ENCODE results near the gene SUPV3L1.

Gene SUPV3L1

DNA sequence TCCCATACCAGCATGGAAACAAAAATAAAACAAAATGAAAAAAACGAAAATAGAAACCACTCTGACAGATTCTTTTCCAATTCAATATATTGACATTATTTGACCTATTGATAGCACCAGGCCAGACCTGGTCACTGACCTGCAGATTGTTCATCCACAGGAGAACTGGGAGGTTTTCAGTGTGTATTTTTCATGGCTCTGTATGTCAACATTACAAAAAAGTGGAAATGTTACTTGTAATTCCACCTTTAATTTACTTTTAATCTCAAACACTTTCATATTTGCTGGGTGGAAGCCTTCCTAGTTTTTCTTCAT, 43.0 kb downstream of the SUPV3L1 start:
- Histone ChIP-seq H3K4me1 (ENCODE audit: insufficient read depth, insufficient read length) (peaks cover 5% of the 10 kb centered on the region), H3K9me3 (ENCODE audit: insufficient read depth, low read length) (no peaks in the 10 kb centered on the region), H3K36me3 (ENCODE audit: insufficient read depth, insufficient read length, low read length) (no peaks in the 10 kb centered on the region), H3K27me3 (ENCODE audit: insufficient read depth, insufficient read length) (no peaks in the 10 kb centered on the region), H3K4me3 (ENCODE audit: insufficient read length, low read depth) (no peak overlapping the region), H3K9ac (ENCODE audit: insufficient read length, low read depth) (no peak overlapping the region)
- no peak for TF ChIP-seq ZNF274 (IDR thresholded peaks at IDR 0.05; ENCODE audit: low read depth, low read length)
- TF ChIP-seq SUZ12 (IDR thresholded peaks at IDR 0.05; ENCODE audit: extremely low read depth, insufficient read depth, insufficient read length): no peak
- TF ChIP-seq YY1 (IDR thresholded peaks at IDR 0.05; ENCODE audit: insufficient read depth, insufficient read length): no peak
- DNase-seq (ENCODE audit: low read depth, low spot score): no peak

DNA sequence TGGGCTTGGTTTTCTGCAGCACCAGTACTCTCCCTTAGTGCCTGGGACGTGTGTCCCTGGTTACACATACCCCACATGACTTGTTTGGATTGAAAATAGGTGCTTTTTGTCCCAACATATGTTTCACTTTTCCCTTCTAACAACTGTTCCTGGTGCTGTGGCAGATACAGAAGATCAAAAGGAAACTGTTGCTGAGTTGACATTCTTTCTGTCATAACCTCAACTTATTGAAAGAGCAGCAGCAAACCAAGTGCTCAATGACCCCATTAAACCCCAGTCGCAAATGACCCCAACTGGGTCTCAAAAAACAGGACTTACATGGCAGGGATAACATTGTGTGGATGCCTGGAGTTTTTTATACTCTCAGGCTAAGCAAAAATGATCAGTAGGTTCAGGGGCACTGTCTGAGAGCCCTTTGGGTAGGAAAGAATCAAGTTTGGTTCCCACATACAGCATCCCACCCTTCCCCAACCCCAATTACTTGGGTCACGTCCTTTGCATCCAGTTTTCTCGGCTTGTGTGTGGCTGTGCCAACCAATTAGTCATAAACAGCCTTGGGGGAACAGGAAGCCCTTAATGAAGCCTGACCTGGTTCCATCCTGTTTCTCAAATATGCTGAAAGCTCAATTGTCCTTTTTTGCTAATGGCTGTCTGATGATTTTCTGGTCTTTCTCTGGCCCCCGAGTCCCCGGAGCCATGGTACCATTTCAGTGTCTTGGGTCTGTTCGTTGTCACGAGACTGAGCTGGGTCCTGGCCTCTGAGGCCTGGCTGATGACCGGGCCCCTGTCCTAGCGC, 45.0 kb downstream of the SUPV3L1 start:
- DNase-seq (ENCODE audit: low read depth, low spot score): no peak
- Histone ChIP-seq H3K27me3 (ENCODE audit: insufficient read depth, insufficient read length) (no peaks in the 10 kb centered on the region), H3K9ac (ENCODE audit: insufficient read length, low read depth) (no peak overlapping the region)

DNA sequence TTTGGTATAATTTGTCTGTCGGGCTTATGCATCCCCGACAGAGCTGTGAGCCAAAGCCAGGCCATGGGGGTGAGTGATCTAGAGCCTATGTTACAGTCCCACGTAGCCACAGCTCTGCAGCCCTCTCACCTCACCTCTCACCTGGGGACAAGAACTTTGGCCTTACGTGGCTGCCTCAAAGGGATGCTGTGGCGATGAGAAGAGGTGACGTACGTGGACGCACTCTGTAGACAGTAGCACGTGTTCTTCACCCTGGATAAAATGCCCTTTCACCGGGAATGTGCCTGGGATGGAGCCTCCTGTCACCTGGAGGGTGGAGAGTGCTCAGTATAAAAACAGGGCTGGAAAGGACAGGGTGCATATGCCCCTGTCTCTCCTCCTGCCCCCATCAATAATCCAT, 45.6 kb downstream of the SUPV3L1 start:
- Histone ChIP-seq H3K27me3 (ENCODE audit: insufficient read depth, insufficient read length) (no peaks in the 10 kb centered on the region), H3K9ac (ENCODE audit: insufficient read length, low read depth) (no peak overlapping the region)

More for the DNA sequence above, 45.0 kb downstream of the SUPV3L1 start:
- Histone ChIP-seq H3K4me3 (ENCODE audit: insufficient read length, low read depth) (no peak overlapping the region), H3K9me3 (ENCODE audit: insufficient read depth, low read length) (no peaks in the 10 kb centered on the region), H3K4me1 (ENCODE audit: insufficient read depth, insufficient read length) (peaks cover 5% of the 10 kb centered on the region), H3K36me3 (ENCODE audit: insufficient read depth, insufficient read length, low read length) (no peaks in the 10 kb centered on the region)
- TF ChIP-seq YY1 (IDR thresholded peaks at IDR 0.05; ENCODE audit: insufficient read depth, insufficient read length) (no peak), SUZ12 (IDR thresholded peaks at IDR 0.05; ENCODE audit: extremely low read depth, insufficient read depth, insufficient read length) (no peak), ZNF274 (IDR thresholded peaks at IDR 0.05; ENCODE audit: low read depth, low read length) (no peak)

DNA sequence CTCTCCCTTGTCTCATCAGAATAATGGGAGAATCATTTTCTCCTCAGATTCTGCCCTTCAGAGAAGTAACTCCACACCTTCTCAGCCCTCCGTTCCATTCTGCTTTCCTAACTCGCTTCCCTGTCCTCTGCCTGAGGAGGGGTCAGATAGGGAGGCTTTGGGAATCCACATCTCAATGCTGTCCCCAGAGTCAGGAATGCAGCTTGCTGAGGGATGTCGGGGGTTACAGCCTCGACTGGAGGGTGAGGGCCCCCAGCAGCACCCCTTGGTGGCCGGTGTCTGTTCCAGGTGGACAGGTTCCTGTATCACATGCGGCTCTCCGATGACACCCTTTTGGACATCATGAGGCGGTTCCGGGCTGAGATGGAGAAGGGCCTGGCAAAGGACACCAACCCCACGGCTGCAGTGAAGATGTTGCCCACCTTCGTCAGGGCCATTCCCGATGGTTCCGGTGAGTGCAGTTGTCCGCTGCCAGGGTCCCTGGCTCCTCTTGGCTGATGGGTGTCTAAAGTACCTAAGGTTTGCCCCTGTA, 47.0 kb downstream of the SUPV3L1 start:
- Histone ChIP-seq H3K36me3 (ENCODE audit: insufficient read depth, insufficient read length, low read length) (no peaks in the 10 kb centered on the region), H3K4me3 (ENCODE audit: insufficient read length, low read depth) (no peak overlapping the region), H3K27me3 (ENCODE audit: insufficient read depth, insufficient read length) (no peaks in the 10 kb centered on the region), H3K9me3 (ENCODE audit: insufficient read depth, low read length) (no peaks in the 10 kb centered on the region), H3K9ac (ENCODE audit: insufficient read length, low read depth) (no peak overlapping the region), H3K4me1 (ENCODE audit: insufficient read depth, insufficient read length) (peaks cover 5% of the 10 kb centered on the region)
- TF ChIP-seq SUZ12 (IDR thresholded peaks at IDR 0.05; ENCODE audit: extremely low read depth, insufficient read depth, insufficient read length) (no peak), YY1 (IDR thresholded peaks at IDR 0.05; ENCODE audit: insufficient read depth, insufficient read length) (no peak), ZNF274 (IDR thresholded peaks at IDR 0.05; ENCODE audit: low read depth, low read length) (no peak)
- no peak for DNase-seq (ENCODE audit: low read depth, low spot score)

More for the DNA sequence above, 45.6 kb downstream of the SUPV3L1 start:
- H3K4me3 ChIP-seq (ENCODE audit: insufficient read length, low read depth): no peak overlapping the region
- H3K4me1 ChIP-seq (ENCODE audit: insufficient read depth, insufficient read length): peaks cover 5% of the 10 kb centered on the region
- DNase-seq (ENCODE audit: low read depth, low spot score): no peak
- no peaks in the 10 kb centered on the region for H3K9me3 ChIP-seq (ENCODE audit: insufficient read depth, low read length)
- H3K36me3 ChIP-seq (ENCODE audit: insufficient read depth, insufficient read length, low read length): no peaks in the 10 kb centered on the region
- no peak for TF ChIP-seq SUZ12 (IDR thresholded peaks at IDR 0.05; ENCODE audit: extremely low read depth, insufficient read depth, insufficient read length)
- no peak for TF ChIP-seq ZNF274 (IDR thresholded peaks at IDR 0.05; ENCODE audit: low read depth, low read length)
- TF ChIP-seq YY1 (IDR thresholded peaks at IDR 0.05; ENCODE audit: insufficient read depth, insufficient read length): no peak

DNA sequence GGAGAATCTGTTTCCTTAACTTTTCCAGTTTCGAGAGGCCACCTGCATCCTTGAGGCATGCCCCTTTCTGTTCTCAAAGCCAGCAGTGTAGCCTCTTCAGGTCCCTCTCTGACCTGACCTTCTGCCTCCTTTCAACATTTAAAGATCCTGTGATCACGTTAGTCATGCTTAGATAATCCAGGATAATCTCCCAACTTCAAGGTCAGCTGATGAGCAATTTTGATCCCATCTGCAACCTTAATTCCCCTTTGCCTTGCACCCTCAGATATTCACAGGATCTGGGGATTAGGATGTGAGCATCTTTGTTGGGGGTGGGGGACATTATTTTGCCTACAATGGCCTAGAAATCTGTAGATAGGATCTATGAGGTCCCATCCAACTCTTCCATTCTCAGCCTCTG, 48.1 kb downstream of the SUPV3L1 start:
- Histone ChIP-seq H3K9ac (ENCODE audit: insufficient read length, low read depth) (no peak overlapping the region), H3K27me3 (ENCODE audit: insufficient read depth, insufficient read length) (no peaks in the 10 kb centered on the region), H3K4me1 (ENCODE audit: insufficient read depth, insufficient read length) (peaks cover 3% of the 10 kb centered on the region), H3K4me3 (ENCODE audit: insufficient read length, low read depth) (no peak overlapping the region), H3K9me3 (ENCODE audit: insufficient read depth, low read length) (no peaks in the 10 kb centered on the region), H3K36me3 (ENCODE audit: insufficient read depth, insufficient read length, low read length) (no peaks in the 10 kb centered on the region)
- no peak for DNase-seq (ENCODE audit: low read depth, low spot score)
- TF ChIP-seq YY1 (IDR thresholded peaks at IDR 0.05; ENCODE audit: insufficient read depth, insufficient read length): no peak

DNA sequence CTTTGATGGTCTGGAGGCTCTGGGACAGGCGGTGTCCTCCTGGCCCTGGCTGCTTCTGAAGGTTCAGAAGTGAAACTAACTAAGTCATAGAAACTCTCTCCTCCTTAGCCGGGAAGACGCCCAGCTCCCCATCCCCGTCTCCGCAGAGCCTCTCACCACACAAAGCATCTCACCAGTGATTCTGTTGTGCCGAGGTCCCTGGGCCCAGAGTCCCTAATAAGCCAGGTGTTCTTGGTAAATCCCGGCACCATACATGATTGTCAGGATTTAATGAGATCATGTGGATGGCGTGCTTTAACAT, 49.5 kb downstream of the SUPV3L1 start:
- Histone ChIP-seq H3K4me1 (ENCODE audit: insufficient read depth, insufficient read length) (peaks cover 5% of the 10 kb centered on the region), H3K4me3 (ENCODE audit: insufficient read length, low read depth) (no peak overlapping the region), H3K27me3 (ENCODE audit: insufficient read depth, insufficient read length) (no peaks in the 10 kb centered on the region)

DNA sequence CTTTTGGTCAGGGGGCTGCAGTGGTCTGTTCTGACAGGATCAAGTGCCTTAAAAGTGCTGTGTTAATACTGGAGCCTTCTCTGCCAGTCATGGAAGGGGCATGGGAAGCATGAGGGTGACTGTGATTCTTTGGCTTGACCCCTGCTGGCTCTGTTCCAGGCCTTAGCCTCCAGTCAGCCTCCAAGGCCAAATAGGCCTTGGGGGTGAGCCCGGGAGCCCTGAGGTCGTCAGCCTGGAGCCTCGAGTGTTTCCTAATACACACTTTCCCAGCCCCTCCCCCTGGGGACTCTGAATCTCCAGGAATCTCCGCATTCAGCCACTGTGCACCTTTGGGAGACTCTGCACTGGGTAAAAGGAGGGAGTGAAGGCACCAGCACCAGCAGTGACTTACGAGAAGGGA, 50.1 kb downstream of the SUPV3L1 start:
- Histone ChIP-seq H3K4me1 (ENCODE audit: insufficient read depth, insufficient read length) (peaks cover 5% of the 10 kb centered on the region), H3K9me3 (ENCODE audit: insufficient read depth, low read length) (no peaks in the 10 kb centered on the region), H3K36me3 (ENCODE audit: insufficient read depth, insufficient read length, low read length) (no peaks in the 10 kb centered on the region), H3K27me3 (ENCODE audit: insufficient read depth, insufficient read length) (no peaks in the 10 kb centered on the region), H3K4me3 (ENCODE audit: insufficient read length, low read depth) (no peak overlapping the region), H3K9ac (ENCODE audit: insufficient read length, low read depth) (no peak overlapping the region)
- no peak for TF ChIP-seq SUZ12 (IDR thresholded peaks at IDR 0.05; ENCODE audit: extremely low read depth, insufficient read depth, insufficient read length)
- no peak for TF ChIP-seq ZNF274 (IDR thresholded peaks at IDR 0.05; ENCODE audit: low read depth, low read length)
- TF ChIP-seq YY1 (IDR thresholded peaks at IDR 0.05; ENCODE audit: insufficient read depth, insufficient read length): no peak
- no peak for DNase-seq (ENCODE audit: low read depth, low spot score)

More for the DNA sequence above, 49.5 kb downstream of the SUPV3L1 start:
- H3K36me3 ChIP-seq (ENCODE audit: insufficient read depth, insufficient read length, low read length): no peaks in the 10 kb centered on the region
- DNase-seq (ENCODE audit: low read depth, low spot score): no peak
- TF ChIP-seq SUZ12 (IDR thresholded peaks at IDR 0.05; ENCODE audit: extremely low read depth, insufficient read depth, insufficient read length) (no peak), ZNF274 (IDR thresholded peaks at IDR 0.05; ENCODE audit: low read depth, low read length) (no peak), YY1 (IDR thresholded peaks at IDR 0.05; ENCODE audit: insufficient read depth, insufficient read length) (no peak)
- no peaks in the 10 kb centered on the region for H3K9me3 ChIP-seq (ENCODE audit: insufficient read depth, low read length)
- H3K9ac ChIP-seq (ENCODE audit: insufficient read length, low read depth): no peak overlapping the region

Measured in NT2/D1 (cell line).